H9 (cell line): ENCODE data around the gene PRSS21. TPM values are rescaled to one million over a fixed set of nuclear protein-coding genes. Genes with fewer than 3 reads are reported as not detected.

Experiments
- DNase-seq: peaks from one replicate; pipeline ENCODE4 v3.0.0-alpha.2; 2017
- H2AFZ ChIP-seq: one replicate; pipeline ENCODE4 v1.6.1; 2013; ENCODE audit warnings: mild to moderate bottlenecking, low read length, control low read depth, moderate library complexity
- H2AK5ac ChIP-seq: 2 replicates; pipeline ENCODE4 v1.6.1; 2013; ENCODE audit warnings: low read length, control low read depth, mixed read lengths; ENCODE audit not compliant: insufficient read length
- H2BK120ac ChIP-seq: one replicate; pipeline ENCODE4 v1.6.1; 2013; ENCODE audit warnings: low read depth, mild to moderate bottlenecking, low read length, control low read depth, inconsistent platforms; ENCODE audit not compliant: poor library complexity, severe bottlenecking
- H2BK12ac ChIP-seq: 2 replicates; pipeline ENCODE4 v1.6.1; 2013; ENCODE audit warnings: low read length, control low read depth, mixed read lengths, low read depth; ENCODE audit not compliant: insufficient read length
- H2BK15ac ChIP-seq: 2 replicates; pipeline ENCODE4 v1.6.1; 2013; ENCODE audit warnings: low read depth, low read length, control low read depth
- H2BK20ac ChIP-seq: one replicate; pipeline ENCODE4 v1.6.1; 2013; ENCODE audit warnings: low read depth, mild to moderate bottlenecking, low read length, control low read depth, inconsistent platforms; ENCODE audit not compliant: poor library complexity, severe bottlenecking
- H2BK5ac ChIP-seq: 2 replicates; pipeline ENCODE4 v1.6.1; 2013; ENCODE audit warnings: low read length, control low read depth, mixed read lengths; ENCODE audit not compliant: insufficient read length
- H3K14ac ChIP-seq: 2 replicates; pipeline ENCODE4 v1.6.1; 2013; ENCODE audit warnings: low read length, control low read depth; ENCODE audit not compliant: insufficient read depth
- H3K18ac ChIP-seq: 2 replicates; pipeline ENCODE4 v1.6.1; 2013; ENCODE audit warnings: low read depth, mild to moderate bottlenecking, mixed read lengths, low read length, control low read depth; ENCODE audit not compliant: insufficient read length
- H3K23ac ChIP-seq: 2 replicates; pipeline ENCODE4 v1.6.1; 2013; ENCODE audit warnings: low read length, control low read depth, mixed read lengths, low read depth; ENCODE audit not compliant: insufficient read length
- H3K23me2 ChIP-seq: 2 replicates; pipeline ENCODE4 v1.6.1; 2013; ENCODE audit warnings: low read depth, mild to moderate bottlenecking, mixed read lengths, low read length, control low read depth; ENCODE audit not compliant: insufficient read length, poor library complexity, severe bottlenecking
- H3K27ac ChIP-seq: 2 replicates; pipeline ENCODE4 v1.5.1; 2013; ENCODE audit warnings: low read length, control low read depth, mixed read lengths, low read depth; ENCODE audit not compliant: insufficient read length
- H3K27me3 ChIP-seq: 2 replicates; pipeline ENCODE4 v1.6.1; 2013; ENCODE audit warnings: low read length, control low read depth, inconsistent platforms; ENCODE audit not compliant: insufficient read depth
- H3K4ac ChIP-seq: 2 replicates; pipeline ENCODE4 v1.6.1; 2013; ENCODE audit warnings: low read depth, mild to moderate bottlenecking, control low read depth, inconsistent platforms, low read length, moderate library complexity
- H3K4me1 ChIP-seq: 2 replicates; pipeline ENCODE4 v1.6.1; 2013; ENCODE audit warnings: low read length, control low read depth, inconsistent platforms; ENCODE audit not compliant: insufficient read depth
- H3K4me2 ChIP-seq: 2 replicates; pipeline ENCODE4 v1.6.1; 2013; ENCODE audit warnings: low read length, control low read depth, mixed read lengths; ENCODE audit not compliant: insufficient read length, insufficient read depth
- H3K56ac ChIP-seq: 2 replicates; pipeline ENCODE4 v1.6.1; 2013; ENCODE audit warnings: low read depth, mild to moderate bottlenecking, mixed read lengths, low read length, control low read depth; ENCODE audit not compliant: insufficient read length
- H3K79me1 ChIP-seq: 2 replicates; pipeline ENCODE4 v1.6.1; 2013; ENCODE audit warnings: low read depth, mild to moderate bottlenecking, moderate library complexity, low read length, control low read depth, inconsistent platforms; ENCODE audit not compliant: insufficient read depth, poor library complexity, severe bottlenecking
- H3K79me2 ChIP-seq: 2 replicates; pipeline ENCODE4 v1.6.1; 2013; ENCODE audit warnings: low read length, control low read depth, inconsistent platforms; ENCODE audit not compliant: insufficient read depth
- H3K9ac ChIP-seq: 2 replicates; pipeline ENCODE4 v1.6.1; 2013; ENCODE audit warnings: low read length, control low read depth, mixed read lengths; ENCODE audit not compliant: insufficient read length; ENCODE audit errors: extremely low read depth
- H3K9me3 ChIP-seq: one replicate; pipeline ENCODE4 v1.6.1; 2013; ENCODE audit warnings: low read depth, low read length, inconsistent platforms; ENCODE audit not compliant: control insufficient read depth
- H3T11ph ChIP-seq: one replicate; pipeline ENCODE4 v1.6.1; 2013; ENCODE audit warnings: mild to moderate bottlenecking, low read length, control low read depth, inconsistent platforms
- H4K20me1 ChIP-seq: one replicate; pipeline ENCODE4 v1.6.1; 2013; ENCODE audit not compliant: control insufficient read depth, insufficient read length, insufficient read depth
- H4K5ac ChIP-seq: 2 replicates; pipeline ENCODE4 v1.6.1; 2013; ENCODE audit warnings: low read depth, mild to moderate bottlenecking, mixed read lengths, low read length, control low read depth; ENCODE audit not compliant: insufficient read length
- H4K8ac ChIP-seq: replicated peaks from 2 replicates; pipeline ENCODE4 v1.6.1; 2013; ENCODE audit warnings: low read length, control low read depth, mixed read lengths, low read depth; ENCODE audit not compliant: insufficient read length
- H4K91ac ChIP-seq: 2 replicates; pipeline ENCODE4 v1.6.1; 2013; ENCODE audit warnings: low read depth, mild to moderate bottlenecking, moderate library complexity, mixed read lengths, low read length, control low read depth; ENCODE audit not compliant: insufficient read length
- H3K27ac Mint-ChIP-seq, 3 experiments: 2 replicates in 2 of 3; 3 replicates in 1 of 3; pipeline ENCODE4 v1.8.0; 2020 to 2021; ENCODE audit warnings: mixed read lengths in 3 of 3, mild to moderate bottlenecking in 1 of 3, moderate library complexity in 1 of 3
- H3K27me3 Mint-ChIP-seq: 2 replicates; pipeline ENCODE4 v1.8.0; 2021; ENCODE audit warnings: low read depth, mild to moderate bottlenecking, moderate library complexity, mixed read lengths
- H3K36me3 Mint-ChIP-seq, 3 experiments: 2 replicates in 2 of 3; 3 replicates in 1 of 3; pipeline ENCODE4 v1.8.0; 2020 to 2021; ENCODE audit warnings: low read depth in 3 of 3, mixed read lengths in 3 of 3; ENCODE audit not compliant: insufficient read depth in 1 of 3
- H3K4me1 Mint-ChIP-seq, 2 experiments: 2 replicates each; pipeline ENCODE4 v1.8.0; 2020; ENCODE audit warnings: mixed read lengths in 2 of 2
- H3K4me3 Mint-ChIP-seq, 2 experiments: 2 replicates in 1 of 2; 3 replicates in 1 of 2; pipeline ENCODE4 v1.8.0; 2020 to 2021; ENCODE audit warnings: mild to moderate bottlenecking in 2 of 2, mixed read lengths in 2 of 2, moderate library complexity in 1 of 2
- H3K9me3 Mint-ChIP-seq, 2 experiments: 2 replicates in 1 of 2; 3 replicates in 1 of 2; pipeline ENCODE4 v1.8.0; 2020; ENCODE audit warnings: mild to moderate bottlenecking in 2 of 2, mixed read lengths in 2 of 2, moderate library complexity in 1 of 2
- WGBS: extraction: QIAGEN DNeasy Blood & Tissue Kit; methylation state at CpG from one replicate; pipeline ENCODE4 v1.1.7; 2013; ENCODE audit warnings: missing lambda C conversion rate, low lambda C conversion rate, mixed read lengths; ENCODE audit not compliant: insufficient read length; ENCODE audit errors: extremely low coverage; 5-methylcytosine and 5-hydroxymethylcytosine counted together
- long read RNA-seq: library from polyadenylated mRNA; unstranded; transcript quantifications from one replicate; pipeline ENCODE4 v2.0.0, GENCODE V29; 2020
- total RNA-seq: library from RNA; stranded (reverse); gene quantifications from 2 replicates; pipeline ENCODE4 v1.2.1, GENCODE V29; 2021
- TF ChIP-seq, protein P1 (sequence below): fragments of 200-600 bp; sonication (generic); conservative IDR thresholded peaks from 3 replicates; pipeline ENCODE4 v1.8.0; 2021; ENCODE audit warnings: antibody characterized with exemption, mild to moderate bottlenecking

PRSS21 gene, protein sequence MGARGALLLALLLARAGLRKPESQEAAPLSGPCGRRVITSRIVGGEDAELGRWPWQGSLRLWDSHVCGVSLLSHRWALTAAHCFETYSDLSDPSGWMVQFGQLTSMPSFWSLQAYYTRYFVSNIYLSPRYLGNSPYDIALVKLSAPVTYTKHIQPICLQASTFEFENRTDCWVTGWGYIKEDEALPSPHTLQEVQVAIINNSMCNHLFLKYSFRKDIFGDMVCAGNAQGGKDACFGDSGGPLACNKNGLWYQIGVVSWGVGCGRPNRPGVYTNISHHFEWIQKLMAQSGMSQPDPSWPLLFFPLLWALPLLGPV
- total RNA-seq, result not detected in 2 replicates
- long read RNA-seq, result 0 reads

DNA sequence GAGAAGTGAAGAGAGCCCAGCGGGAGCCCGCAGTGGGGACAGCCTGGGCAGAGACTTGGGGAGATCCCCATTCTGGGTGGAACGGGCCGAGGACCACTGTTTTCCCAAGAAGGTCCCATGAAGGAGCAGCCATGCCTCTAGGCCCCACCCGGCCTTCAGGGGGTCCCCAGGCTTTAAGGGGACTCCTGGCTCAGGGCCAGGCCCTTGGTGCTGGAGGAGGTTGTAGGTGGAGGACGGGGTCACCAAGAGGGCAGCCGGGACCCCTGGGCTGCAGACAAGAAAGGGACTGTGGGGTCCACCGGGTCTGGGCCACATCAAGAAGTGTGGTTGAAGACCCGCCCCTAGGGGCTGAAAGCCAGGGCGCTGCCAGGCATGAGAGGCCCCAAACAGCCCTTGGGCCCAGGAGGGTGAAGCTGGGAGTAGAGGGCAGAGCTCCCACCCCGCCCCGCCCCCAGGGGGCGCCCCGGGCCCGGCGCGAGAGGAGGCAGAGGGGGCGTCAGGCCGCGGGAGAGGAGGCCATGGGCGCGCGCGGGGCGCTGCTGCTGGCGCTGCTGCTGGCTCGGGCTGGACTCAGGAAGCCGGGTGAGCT is at the start of gene PRSS21:
TSS of gene PRSS21 (plus strand) at position 487 of the 589 bp plus-strand sequence. CDS start at position 519, 32 bp downstream.
- no peak within 1 kb of the TSS for H3K18ac ChIP-seq
- H4K5ac ChIP-seq, result no peak within 1 kb of the TSS
- peak; percentile 64 for DNase-seq
- no peak within 1 kb of the TSS for H4K8ac ChIP-seq
- no peaks in the 10 kb centered on the region for H3K79me2 ChIP-seq
- H3K23me2 ChIP-seq, result no peaks in the 10 kb centered on the region
- no peak within 1 kb of the TSS for H2BK12ac ChIP-seq
- H3K4me2 ChIP-seq, result no peak within 1 kb of the TSS
- H3K27me3 Mint-ChIP-seq, result no peaks in the 10 kb centered on the region; the same call in 1 of the 2 replicates
- no peak within 1 kb of the TSS for H3K56ac ChIP-seq
- H3K27ac ChIP-seq, result no peak within 1 kb of the TSS
- H2BK5ac ChIP-seq, result no peak within 1 kb of the TSS
- H3K4me1 ChIP-seq, result no peaks in the 10 kb centered on the region
- no peak within 1 kb of the TSS for H3K27ac Mint-ChIP-seq
- no peak within 1 kb of the TSS for H3K14ac ChIP-seq
- H3K23ac ChIP-seq, result no peak within 1 kb of the TSS
- no peaks in the 10 kb centered on the region for H3K9me3 ChIP-seq
- H3K36me3 Mint-ChIP-seq, result no peaks in the 10 kb centered on the region; a peak in 1 of 7 replicates
- no peaks in the 10 kb centered on the region for H4K20me1 ChIP-seq
- H3K9me3 Mint-ChIP-seq, result no peaks in the 10 kb centered on the region
- H3K79me1 ChIP-seq, result no peaks in the 10 kb centered on the region
- peaks cover 2% of the 10 kb centered on the region in 2 experiments; a peak in 3 of 4 replicates for H3K4me1 Mint-ChIP-seq
- TF ChIP-seq, protein P1, sequence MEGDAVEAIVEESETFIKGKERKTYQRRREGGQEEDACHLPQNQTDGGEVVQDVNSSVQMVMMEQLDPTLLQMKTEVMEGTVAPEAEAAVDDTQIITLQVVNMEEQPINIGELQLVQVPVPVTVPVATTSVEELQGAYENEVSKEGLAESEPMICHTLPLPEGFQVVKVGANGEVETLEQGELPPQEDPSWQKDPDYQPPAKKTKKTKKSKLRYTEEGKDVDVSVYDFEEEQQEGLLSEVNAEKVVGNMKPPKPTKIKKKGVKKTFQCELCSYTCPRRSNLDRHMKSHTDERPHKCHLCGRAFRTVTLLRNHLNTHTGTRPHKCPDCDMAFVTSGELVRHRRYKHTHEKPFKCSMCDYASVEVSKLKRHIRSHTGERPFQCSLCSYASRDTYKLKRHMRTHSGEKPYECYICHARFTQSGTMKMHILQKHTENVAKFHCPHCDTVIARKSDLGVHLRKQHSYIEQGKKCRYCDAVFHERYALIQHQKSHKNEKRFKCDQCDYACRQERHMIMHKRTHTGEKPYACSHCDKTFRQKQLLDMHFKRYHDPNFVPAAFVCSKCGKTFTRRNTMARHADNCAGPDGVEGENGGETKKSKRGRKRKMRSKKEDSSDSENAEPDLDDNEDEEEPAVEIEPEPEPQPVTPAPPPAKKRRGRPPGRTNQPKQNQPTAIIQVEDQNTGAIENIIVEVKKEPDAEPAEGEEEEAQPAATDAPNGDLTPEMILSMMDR, result peak; percentile 60
- no peak within 1 kb of the TSS for H3K4me3 Mint-ChIP-seq
- H2BK15ac ChIP-seq, result no peak within 1 kb of the TSS
- H2BK20ac ChIP-seq, result no peak within 1 kb of the TSS
- H4K91ac ChIP-seq, result no peak within 1 kb of the TSS
- no CpG with 5 or more reads among the region's 28 CpGs for WGBS
- no peak within 1 kb of the TSS for H3T11ph ChIP-seq
- no peak within 1 kb of the TSS for H2AFZ ChIP-seq
- no peak within 1 kb of the TSS for H2AK5ac ChIP-seq
- H3K27me3 ChIP-seq, result no peaks in the 10 kb centered on the region
- no peak within 1 kb of the TSS for H3K9ac ChIP-seq
- H2BK120ac ChIP-seq, result no peak within 1 kb of the TSS
- H3K4ac ChIP-seq, result no peak within 1 kb of the TSS
